ENCODE data around the gene CERS2. TPM values are rescaled to one million over a fixed set of nuclear protein-coding genes. Genes with fewer than 3 reads are reported as not detected.
A peak's percentile ranks its signal among the peaks of the same experiment; 100 is the strongest.

The CERS2 gene
- total and polyA plus RNA-seq, 2 of the 13 experiments (the other 11 are each of a cell fraction or from before 2014, with no cell fraction given): 269 to 298 TPM

DNA sequence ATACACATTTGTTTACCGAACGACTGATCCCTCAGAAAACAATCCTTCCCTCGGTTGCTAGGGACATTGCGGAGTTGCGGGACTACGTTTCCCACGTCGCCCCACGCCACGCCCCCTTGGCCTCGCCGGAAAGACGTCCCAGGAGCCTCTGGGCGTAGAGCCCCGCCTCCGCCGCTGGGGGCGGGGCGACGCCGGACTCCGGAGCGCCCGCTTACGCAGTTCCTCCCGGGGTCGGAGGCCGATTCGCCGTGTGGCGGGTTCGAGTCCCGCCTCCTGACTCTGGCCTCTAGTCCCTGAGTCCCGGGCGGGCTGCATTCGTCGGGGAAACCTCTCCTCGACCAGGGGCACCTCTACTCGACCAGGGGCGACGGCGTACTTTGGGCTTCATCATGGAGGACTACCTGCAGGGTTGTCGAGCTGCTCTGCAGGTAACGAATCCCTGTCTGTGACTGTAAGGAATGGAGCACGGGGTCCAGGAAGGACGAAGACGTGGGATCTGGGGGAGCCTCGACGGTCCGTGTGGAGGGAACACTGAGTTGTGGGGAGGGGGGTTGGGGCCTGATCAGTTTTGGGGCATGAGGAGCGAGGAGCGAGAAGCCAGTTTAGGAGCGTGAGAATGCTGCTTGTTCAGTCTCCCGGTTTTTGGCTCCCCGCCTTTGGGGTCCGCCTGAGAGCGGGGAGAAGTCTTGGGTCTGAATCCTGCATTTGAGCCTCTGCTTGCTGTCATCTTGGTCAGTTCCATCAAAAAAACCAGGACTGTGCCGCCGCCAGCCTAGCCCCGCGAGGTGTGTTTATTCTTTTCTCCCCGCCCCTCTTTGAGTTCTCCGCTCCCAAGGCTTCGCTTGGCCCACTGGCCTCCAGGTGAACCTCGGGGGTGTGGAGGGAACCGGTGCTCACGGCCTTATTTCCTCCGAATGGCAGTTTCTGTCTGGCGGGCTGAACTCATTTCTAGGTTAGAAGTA, 33.9 kb upstream of the CERS2 start, which contains the start of gene PRUNE1 (continued):
- TF ChIP-seq, protein P1, sequence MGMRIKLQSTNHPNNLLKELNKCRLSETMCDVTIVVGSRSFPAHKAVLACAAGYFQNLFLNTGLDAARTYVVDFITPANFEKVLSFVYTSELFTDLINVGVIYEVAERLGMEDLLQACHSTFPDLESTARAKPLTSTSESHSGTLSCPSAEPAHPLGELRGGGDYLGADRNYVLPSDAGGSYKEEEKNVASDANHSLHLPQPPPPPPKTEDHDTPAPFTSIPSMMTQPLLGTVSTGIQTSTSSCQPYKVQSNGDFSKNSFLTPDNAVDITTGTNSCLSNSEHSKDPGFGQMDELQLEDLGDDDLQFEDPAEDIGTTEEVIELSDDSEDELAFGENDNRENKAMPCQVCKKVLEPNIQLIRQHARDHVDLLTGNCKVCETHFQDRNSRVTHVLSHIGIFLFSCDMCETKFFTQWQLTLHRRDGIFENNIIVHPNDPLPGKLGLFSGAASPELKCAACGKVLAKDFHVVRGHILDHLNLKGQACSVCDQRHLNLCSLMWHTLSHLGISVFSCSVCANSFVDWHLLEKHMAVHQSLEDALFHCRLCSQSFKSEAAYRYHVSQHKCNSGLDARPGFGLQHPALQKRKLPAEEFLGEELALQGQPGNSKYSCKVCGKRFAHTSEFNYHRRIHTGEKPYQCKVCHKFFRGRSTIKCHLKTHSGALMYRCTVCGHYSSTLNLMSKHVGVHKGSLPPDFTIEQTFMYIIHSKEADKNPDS (CRISPR knock-in tag; IDR thresholded peaks at IDR 0.05): 0 out of 2 replicates have a peak, but pooled peaks have one; percentile 68
- TF ChIP-seq TSC22D2 (CRISPR knock-in tag; IDR thresholded peaks at IDR 0.05; ENCODE audit: borderline replicate concordance) (no peak), FOXO1 (CRISPR knock-in tag; IDR thresholded peaks at IDR 0.05) (peak; percentile 14; the same call in 1 of the 2 replicates), ZFP37 (CRISPR knock-in tag; IDR thresholded peaks at IDR 0.05; ENCODE audit: borderline replicate concordance) (0 out of 2 replicates have a peak, but pooled peaks have one; percentile 29), ZMYM2 (CRISPR knock-in tag; IDR thresholded peaks at IDR 0.05) (peak; percentile 96), ZSCAN25 (CRISPR knock-in tag; IDR thresholded peaks at IDR 0.05) (peak; percentile 48; the same call in 1 of the 2 replicates), SOX13 (IDR thresholded peaks at IDR 0.05) (no peak), SOX13 (CRISPR knock-in tag; conservative IDR thresholded peaks at IDR 0.05 in 1 of 2, IDR thresholded peaks at IDR 0.05 in 1 of 2) (peak in 1 of 2 experiments; percentile 40; a peak in 1 of 4 replicates), ZNF501 (CRISPR knock-in tag; IDR thresholded peaks at IDR 0.05) (peak; percentile 46), KLF13 (CRISPR knock-in tag; IDR thresholded peaks at IDR 0.05) (peak; percentile 40; the same call in 1 of the 2 replicates), ZNF556 (CRISPR knock-in tag; IDR thresholded peaks at IDR 0.05; ENCODE audit: borderline replicate concordance) (peak; percentile 41; the same call in 1 of the 2 replicates), ZNF350 (CRISPR knock-in tag; IDR thresholded peaks at IDR 0.05; ENCODE audit: borderline replicate concordance, low read depth) (peak; percentile 61), FOXA1 (IDR thresholded peaks at IDR 0.05) (no peak), FOXA1 (CRISPR knock-in tag; IDR thresholded peaks at IDR 0.05) (0 out of 2 replicates have a peak, but pooled peaks have one; percentile 39), NCOA1 (CRISPR knock-in tag; IDR thresholded peaks at IDR 0.05) (no peak), ZNF780A (CRISPR knock-in tag; IDR thresholded peaks at IDR 0.05) (peak; percentile 77; the same call in 1 of the 2 replicates), RBAK (CRISPR knock-in tag; IDR thresholded peaks at IDR 0.05) (no peak), NRL (CRISPR knock-in tag; IDR thresholded peaks at IDR 0.05; ENCODE audit: borderline replicate concordance) (peak; percentile 85), KAT8 (CRISPR knock-in tag; IDR thresholded peaks at IDR 0.05) (0 out of 2 replicates have a peak, but pooled peaks have one; percentile 50), ZMYM4 (CRISPR knock-in tag; IDR thresholded peaks at IDR 0.05) (peak; percentile 61)
- TF ChIP-seq, protein P2, sequence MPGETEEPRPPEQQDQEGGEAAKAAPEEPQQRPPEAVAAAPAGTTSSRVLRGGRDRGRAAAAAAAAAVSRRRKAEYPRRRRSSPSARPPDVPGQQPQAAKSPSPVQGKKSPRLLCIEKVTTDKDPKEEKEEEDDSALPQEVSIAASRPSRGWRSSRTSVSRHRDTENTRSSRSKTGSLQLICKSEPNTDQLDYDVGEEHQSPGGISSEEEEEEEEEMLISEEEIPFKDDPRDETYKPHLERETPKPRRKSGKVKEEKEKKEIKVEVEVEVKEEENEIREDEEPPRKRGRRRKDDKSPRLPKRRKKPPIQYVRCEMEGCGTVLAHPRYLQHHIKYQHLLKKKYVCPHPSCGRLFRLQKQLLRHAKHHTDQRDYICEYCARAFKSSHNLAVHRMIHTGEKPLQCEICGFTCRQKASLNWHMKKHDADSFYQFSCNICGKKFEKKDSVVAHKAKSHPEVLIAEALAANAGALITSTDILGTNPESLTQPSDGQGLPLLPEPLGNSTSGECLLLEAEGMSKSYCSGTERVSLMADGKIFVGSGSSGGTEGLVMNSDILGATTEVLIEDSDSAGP (CRISPR knock-in tag; IDR thresholded peaks at IDR 0.05; ENCODE audit: borderline replicate concordance): peak; percentile 88
- TF ChIP-seq, protein P3, sequence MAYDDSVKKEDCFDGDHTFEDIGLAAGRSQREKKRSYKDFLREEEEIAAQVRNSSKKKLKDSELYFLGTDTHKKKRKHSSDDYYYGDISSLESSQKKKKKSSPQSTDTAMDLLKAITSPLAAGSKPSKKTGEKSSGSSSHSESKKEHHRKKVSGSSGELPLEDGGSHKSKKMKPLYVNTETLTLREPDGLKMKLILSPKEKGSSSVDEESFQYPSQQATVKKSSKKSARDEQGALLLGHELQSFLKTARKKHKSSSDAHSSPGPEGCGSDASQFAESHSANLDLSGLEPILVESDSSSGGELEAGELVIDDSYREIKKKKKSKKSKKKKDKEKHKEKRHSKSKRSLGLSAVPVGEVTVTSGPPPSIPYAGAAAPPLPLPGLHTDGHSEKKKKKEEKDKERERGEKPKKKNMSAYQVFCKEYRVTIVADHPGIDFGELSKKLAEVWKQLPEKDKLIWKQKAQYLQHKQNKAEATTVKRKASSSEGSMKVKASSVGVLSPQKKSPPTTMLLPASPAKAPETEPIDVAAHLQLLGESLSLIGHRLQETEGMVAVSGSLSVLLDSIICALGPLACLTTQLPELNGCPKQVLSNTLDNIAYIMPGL (CRISPR knock-in tag; IDR thresholded peaks at IDR 0.05; ENCODE audit: borderline replicate concordance in 1 of 2, low read depth in 1 of 2): peak; percentile 32 to 77; a peak in 3 of 4 replicates
- TF ChIP-seq, protein P4, sequence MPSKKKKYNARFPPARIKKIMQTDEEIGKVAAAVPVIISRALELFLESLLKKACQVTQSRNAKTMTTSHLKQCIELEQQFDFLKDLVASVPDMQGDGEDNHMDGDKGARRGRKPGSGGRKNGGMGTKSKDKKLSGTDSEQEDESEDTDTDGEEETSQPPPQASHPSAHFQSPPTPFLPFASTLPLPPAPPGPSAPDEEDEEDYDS (CRISPR knock-in tag; IDR thresholded peaks at IDR 0.05): peak; percentile 15; the same call in 1 of the 2 replicates
